HL-60 (cell line): ENCODE measurements around the gene MKRN2.

ENCODE experiments used
- DNase-seq, 2 experiments: peaks; one replicate each; pipeline ENCODE4 v3.0.0-alpha.2; 2010 to 2020; ENCODE audit warnings: low read depth in 1 of 2, low spot score in 1 of 2
- H3K27ac ChIP-seq: fragments of 250-450 bp; sonication (Bioruptor Pico); replicated peaks from 2 replicates; pipeline ENCODE4 v1.5.1; 2020; ENCODE audit warnings: mild to moderate bottlenecking, moderate library complexity
- H3K27me3 ChIP-seq: fragments of 250-450 bp; sonication (Bioruptor Pico); 2 replicates; pipeline ENCODE4 v1.5.1; 2021; ENCODE audit warnings: mild to moderate bottlenecking, moderate library complexity; ENCODE audit not compliant: insufficient read depth, poor library complexity, severe bottlenecking
- H3K4me3 ChIP-seq: replicated peaks from 2 replicates; pipeline ENCODE4 v1.5.1; 2011; ENCODE audit warnings: mild to moderate bottlenecking, control low read depth, low read length; ENCODE audit not compliant: insufficient read depth
- CTCF ChIP-seq: IDR thresholded peaks from one replicate; pipeline ENCODE4 v1.5.1; 2011; ENCODE audit warnings: low read length, control low read depth, inconsistent platforms; ENCODE audit not compliant: insufficient read depth
- GABPA ChIP-seq: IDR thresholded peaks from 2 replicates; pipeline ENCODE4 v1.6.1; 2012; ENCODE audit warnings: low read depth
- POLR2AphosphoS5 ChIP-seq: IDR thresholded peaks from 2 replicates; pipeline ENCODE4 v1.6.1; 2012; ENCODE audit warnings: low read depth
- REST ChIP-seq: IDR thresholded peaks from 2 replicates; pipeline ENCODE4 v1.6.1; 2012; ENCODE audit warnings: low read depth; ENCODE audit not compliant: insufficient replicate concordance
- SPI1 ChIP-seq: IDR thresholded peaks from 2 replicates; pipeline ENCODE4 v1.6.1; 2012; ENCODE audit warnings: low read depth, mild to moderate bottlenecking, borderline replicate concordance

MKRN2 gene

GRCh38 chr3:12632523-12632922, 75.6 kb downstream of the MKRN2 start:
- H3K27me3 ChIP-seq, result no peaks in the 10 kb centered on the region
- no peak overlapping the region for H3K4me3 ChIP-seq
- DNase-seq, result no peak
- H3K27ac ChIP-seq, result no peak overlapping the region
- TF ChIP-seq SPI1, result no peak
- no peak for TF ChIP-seq POLR2AphosphoS5
- no peak for TF ChIP-seq CTCF
- no peak for TF ChIP-seq GABPA
- no peak for TF ChIP-seq REST

GRCh38 chr3:12633108-12633507, 76.2 kb downstream of the MKRN2 start:
- DNase-seq, result no peak
- no peaks in the 10 kb centered on the region for H3K27me3 ChIP-seq
- H3K4me3 ChIP-seq, result no peak overlapping the region
- H3K27ac ChIP-seq, result no peak overlapping the region
- TF ChIP-seq GABPA (no peak), REST (no peak), POLR2AphosphoS5 (no peak), SPI1 (no peak), CTCF (no peak)
